ENCODE results near the gene PSMC3IP.

Gene PSMC3IP

GRCh38 chr17:42538482-42538881 lies 39.0 kb downstream of the PSMC3IP start:
- no peak for DNase-seq (ENCODE audit: low read depth in 2 of 2)

GRCh38 chr17:42537826-42538451 lies 39.6 kb downstream of the PSMC3IP start:
- no peak for DNase-seq (ENCODE audit: low read depth in 2 of 2)

GRCh38 chr17:42537156-42537805 lies 40.2 kb downstream of the PSMC3IP start:
- DNase-seq (ENCODE audit: low read depth in 2 of 2), result no peak

GRCh38 chr17:42536372-42537155 lies 41.0 kb downstream of the PSMC3IP start:
- DNase-seq (ENCODE audit: low read depth in 2 of 2), result peak; percentile 29 to 51

GRCh38 chr17:42536048-42536371 lies 41.5 kb downstream of the PSMC3IP start, which contains the start of gene NAGLU:
TSS of gene NAGLU (plus strand) at chr17:42536241. CDS start at chr17:42536273, 32 bp downstream.
- DNase-seq (ENCODE audit: low read depth in 2 of 2), result peak; percentile 64 to 67

- no peak for DNase-seq (ENCODE audit: low read depth in 2 of 2)
Observed at GRCh38 chr17:42535155-42536047, 42.1 kb downstream of the PSMC3IP start.

- peak in 1 of 2 donors; percentile 15 for DNase-seq (ENCODE audit: low read depth in 2 of 2)
Observed at GRCh38 chr17:42531455-42532354, 45.8 kb downstream of the PSMC3IP start.

GRCh38 chr17:42530952-42531454 lies 46.5 kb downstream of the PSMC3IP start:
- no peak for DNase-seq (ENCODE audit: low read depth in 2 of 2)

- no peak for DNase-seq (ENCODE audit: low read depth in 2 of 2)
Observed at GRCh38 chr17:42529061-42529460, 48.5 kb downstream of the PSMC3IP start.

- DNase-seq (ENCODE audit: low read depth in 2 of 2), result no peak
Observed at GRCh38 chr17:42527932-42528331, 49.6 kb downstream of the PSMC3IP start.

GRCh38 chr17:42526031-42526444 lies 51.5 kb downstream of the PSMC3IP start:
- no peak for DNase-seq (ENCODE audit: low read depth in 2 of 2)

GRCh38 chr17:42525221-42525620 lies 52.3 kb downstream of the PSMC3IP start:
- DNase-seq (ENCODE audit: low read depth in 2 of 2), result no peak

- DNase-seq (ENCODE audit: low read depth in 2 of 2), result no peak
Observed at GRCh38 chr17:42522798-42523278, 54.7 kb downstream of the PSMC3IP start.
